OCI-LY3 (cell line): Measurements from ENCODE around the gene CTSS.

Source experiments
- H2AFZ ChIP-seq: fragments of 200-600, 300-600 bp; shearing (Covaris generic); 2 replicates; pipeline ENCODE4 v1.6.0; 2014; ENCODE audit warnings: antibody characterized with exemption, low read depth, low read length
- H3K27ac ChIP-seq: fragments of 200-600, 300-600 bp; sonication (generic); 2 replicates; pipeline ENCODE4 v1.5.1; 2014; ENCODE audit warnings: mild to moderate bottlenecking, low read length, moderate library complexity, mixed read lengths
- H3K27me3 ChIP-seq: fragments of 200-600, 300-600 bp; sonication (generic); 2 replicates; pipeline ENCODE4 v1.6.1; 2014; ENCODE audit warnings: low read depth, low read length, mixed read lengths
- H3K36me3 ChIP-seq: fragments of 200-600, 300-600 bp; sonication (generic); replicated peaks from 2 replicates; pipeline ENCODE3; 2014; ENCODE audit warnings: low read depth, low read length, mixed read lengths
- H3K4me1 ChIP-seq: fragments of 300-600, 200-600 bp; sonication (generic); 2 replicates; pipeline ENCODE4 v1.6.1; 2014; ENCODE audit warnings: low read length, mixed read lengths
- H3K4me2 ChIP-seq: fragments of 200-600, 300-600 bp; sonication (generic); 2 replicates; pipeline ENCODE4 v1.6.1; 2014; ENCODE audit warnings: low read length, mixed read lengths
- H3K4me3 ChIP-seq: fragments of 300-600, 200-600 bp; sonication (generic); 2 replicates; pipeline ENCODE4 v1.5.1; 2014; ENCODE audit warnings: antibody characterized with exemption, mild to moderate bottlenecking, low read length, moderate library complexity
- H3K79me2 ChIP-seq: fragments of 300-600, 200-600 bp; shearing (Covaris generic); 2 replicates; pipeline ENCODE4 v1.6.1; 2014; ENCODE audit warnings: mild to moderate bottlenecking, low read length, mixed read lengths
- H3K9ac ChIP-seq: fragments of 300-600, 200-600 bp; shearing (Covaris generic); 2 replicates; pipeline ENCODE4 v1.6.0; 2014; ENCODE audit warnings: mild to moderate bottlenecking, low read length, moderate library complexity
- H3K9me3 ChIP-seq: fragments of 200-600, 300-600 bp; shearing (Covaris generic); 2 replicates; pipeline ENCODE4 v1.6.1; 2014; ENCODE audit warnings: low read length, mixed read lengths; ENCODE audit not compliant: insufficient read depth
- H4K20me1 ChIP-seq: fragments of 200-600, 300-600 bp; sonication (generic); 2 replicates; pipeline ENCODE4 v1.6.1; 2016; ENCODE audit warnings: low read length, mixed read lengths; ENCODE audit not compliant: insufficient read depth
- CTCF ChIP-seq: fragments of 200-600, 300-600 bp; sonication (generic); IDR thresholded peaks from 2 replicates; pipeline ENCODE4 v1.5.1; 2014; ENCODE audit warnings: antibody characterized with exemption, low read length, low read depth
- EZH2phosphoT487 ChIP-seq: fragments of 200-600 bp; shearing (Covaris generic); IDR thresholded peaks from 2 replicates; pipeline ENCODE4 v1.6.1; 2018; ENCODE audit warnings: antibody characterized with exemption, mixed run types, low read depth

CTSS gene

GRCh38 chr1:150793221-150793620 lies 27.6 kb upstream of the CTSS start:
- Histone ChIP-seq H3K27me3 (no peaks in the 10 kb centered on the region), H4K20me1 (no peaks in the 10 kb centered on the region), H3K4me2 (no peak overlapping the region), H3K4me3 (no peak overlapping the region), H2AFZ (no peak overlapping the region), H3K79me2 (no peaks in the 10 kb centered on the region), H3K27ac (no peak overlapping the region), H3K9ac (no peak overlapping the region), H3K9me3 (no peaks in the 10 kb centered on the region), H3K4me1 (peaks cover 8% of the 10 kb centered on the region), H3K36me3 (peaks cover 16% of the 10 kb centered on the region)
- TF ChIP-seq EZH2phosphoT487, result no peak
- TF ChIP-seq CTCF, result no peak

- TF ChIP-seq EZH2phosphoT487, result no peak
- TF ChIP-seq CTCF, result no peak
- Histone ChIP-seq H3K36me3 (peaks cover 12% of the 10 kb centered on the region), H3K79me2 (no peaks in the 10 kb centered on the region), H3K4me1 (peaks cover 19% of the 10 kb centered on the region), H3K27ac (no peak overlapping the region), H2AFZ (no peak overlapping the region), H3K4me3 (no peak overlapping the region), H3K4me2 (no peak overlapping the region), H3K27me3 (no peaks in the 10 kb centered on the region), H3K9ac (no peak overlapping the region), H4K20me1 (no peaks in the 10 kb centered on the region), H3K9me3 (no peaks in the 10 kb centered on the region)
Measured at GRCh38 chr1:150791585-150791984, 26.0 kb upstream of the CTSS start.

GRCh38 chr1:150789396-150789795 lies 23.8 kb upstream of the CTSS start:
- Histone ChIP-seq H3K9ac (no peak overlapping the region), H3K27me3 (no peaks in the 10 kb centered on the region), H3K4me3 (no peak overlapping the region), H3K79me2 (no peaks in the 10 kb centered on the region), H3K4me1 (peaks cover 19% of the 10 kb centered on the region), H3K36me3 (peaks cover 5% of the 10 kb centered on the region), H3K27ac (no peak overlapping the region), H3K4me2 (no peak overlapping the region), H3K9me3 (no peaks in the 10 kb centered on the region), H2AFZ (no peak overlapping the region), H4K20me1 (no peaks in the 10 kb centered on the region)
- no peak for TF ChIP-seq EZH2phosphoT487
- no peak for TF ChIP-seq CTCF

- Histone ChIP-seq H3K4me3 (no peak overlapping the region), H3K36me3 (peaks cover under 1% of the 10 kb centered on the region), H3K9me3 (no peaks in the 10 kb centered on the region), H3K27ac (no peak overlapping the region), H3K27me3 (no peaks in the 10 kb centered on the region), H4K20me1 (no peaks in the 10 kb centered on the region), H3K79me2 (no peaks in the 10 kb centered on the region), H3K9ac (no peak overlapping the region), H3K4me2 (no peak overlapping the region), H2AFZ (no peak overlapping the region), H3K4me1 (peaks cover 19% of the 10 kb centered on the region)
- TF ChIP-seq EZH2phosphoT487 (no peak), CTCF (no peak)
Measured at GRCh38 chr1:150788946-150789345, 23.4 kb upstream of the CTSS start.
